Stimulated activated CD4-positive, alpha-beta T cell treated with anti-CD3 and anti-CD28 coated beads, Interleukin-2, amount 100 ng/mL, for 4 hours (primary cell): ENCODE data around the gene TRIM29.

Source experiments
- DNase-seq: peaks from one replicate; pipeline ENCODE4 v3.0.0-alpha.2; 2020; ENCODE audit warnings: low read depth

The TRIM29 gene

DNA sequence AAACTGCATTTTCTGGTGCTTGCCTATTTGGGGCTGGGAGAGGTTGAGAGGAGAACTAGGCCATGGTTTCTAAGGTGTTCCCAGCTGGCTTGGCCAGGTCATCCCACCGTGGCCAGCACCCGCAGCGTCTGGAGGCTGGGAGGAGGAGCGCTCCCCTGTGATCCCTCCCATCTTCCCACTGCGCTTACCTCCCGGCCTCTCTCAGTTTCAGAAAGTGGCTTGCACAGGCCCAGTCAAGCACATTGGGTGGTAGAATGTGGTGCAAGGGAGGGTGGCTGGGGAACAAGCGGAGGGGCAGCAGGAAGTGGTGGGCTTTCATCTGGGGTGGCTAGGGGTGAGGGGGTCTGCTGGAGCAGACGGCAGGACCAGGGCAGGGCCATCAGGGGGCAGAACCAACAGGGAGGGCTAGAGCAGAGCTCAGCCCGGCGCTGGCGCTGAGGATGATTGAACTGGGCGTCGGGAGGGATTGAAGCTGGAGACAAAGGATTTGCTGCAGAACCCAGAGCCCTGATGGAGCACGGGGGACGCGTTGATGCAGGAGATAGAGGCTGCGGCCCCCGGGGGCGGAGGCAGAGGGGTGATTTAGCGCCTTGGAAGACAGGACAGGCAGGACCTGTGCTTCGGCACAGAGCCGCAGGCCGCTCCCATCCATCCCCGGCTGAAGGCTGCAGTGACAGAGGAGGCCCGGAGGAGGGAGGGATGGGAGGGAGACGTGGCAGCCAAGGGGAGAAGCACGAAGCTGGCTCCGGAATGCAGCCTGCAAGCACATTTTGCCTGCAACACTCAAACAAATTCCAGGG lies 76.0 kb downstream of the TRIM29 start:
- DNase-seq = no peak
